Immature natural killer cell (primary cell): ENCODE data around the gene TRRAP. TPM values are rescaled to one million over a fixed set of nuclear protein-coding genes. Genes with fewer than 3 reads are reported as not detected.

Experiments
- DNase-seq, 3 donors: peaks; one replicate each; pipeline ENCODE4 v3.0.0; 2022; ENCODE audit warnings: mixed read lengths in 1 of 3
- H3K27ac Mint-ChIP-seq, 6 donors: one replicate each; pipeline ENCODE4 v1.8.0; 2020; ENCODE audit warnings: mixed read lengths in 6 of 6, mild to moderate bottlenecking in 5 of 6, inconsistent platforms in 4 of 6, moderate library complexity in 3 of 6
- H3K27me3 Mint-ChIP-seq, 3 donors: one replicate each; pipeline ENCODE4 v1.8.0; 2020 to 2021; ENCODE audit warnings: low read depth in 3 of 3, mild to moderate bottlenecking in 3 of 3, mixed read lengths in 3 of 3, moderate library complexity in 3 of 3, inconsistent platforms in 1 of 3
- H3K36me3 Mint-ChIP-seq, 3 donors: one replicate each; pipeline ENCODE4 v1.8.0; 2020; ENCODE audit warnings: mixed read lengths in 3 of 3, inconsistent platforms in 2 of 3, mild to moderate bottlenecking in 2 of 3
- H3K4me1 Mint-ChIP-seq, 2 donors: one replicate each; pipeline ENCODE4 v1.8.0; 2020; ENCODE audit warnings: inconsistent platforms in 2 of 2, mild to moderate bottlenecking in 2 of 2, mixed read lengths in 2 of 2, moderate library complexity in 1 of 2
- H3K4me3 Mint-ChIP-seq, 5 donors: one replicate each; pipeline ENCODE4 v1.8.0; 2020; ENCODE audit warnings: mild to moderate bottlenecking in 5 of 5, mixed read lengths in 5 of 5, inconsistent platforms in 3 of 5, moderate library complexity in 3 of 5
- H3K9me3 Mint-ChIP-seq, 6 donors: one replicate each; pipeline ENCODE4 v1.8.0; 2020; ENCODE audit warnings: mild to moderate bottlenecking in 6 of 6, mixed read lengths in 6 of 6, inconsistent platforms in 4 of 6, moderate library complexity in 3 of 6
- polyA plus RNA-seq, 3 donors: library from polyadenylated mRNA; unstranded; fragments of 300-500 nt; fragmentation: Illumina TruSeq; gene quantifications; one replicate each; pipeline ENCODE4 v1.2.3, GENCODE V29; 2021

Gene TRRAP
- polyA plus RNA-seq, 3 donors from 2014 or later: 1.6 to 6.0 (median 1.8) TPM

GRCh38 chr7:98974906-98975816, 96.8 kb downstream of the TRRAP start:
- H3K4me1 Mint-ChIP-seq: no peaks in the 10 kb centered on the region
- peaks cover 20 to 64% (median 60%) of the 10 kb centered on the region in 3 donors for H3K36me3 Mint-ChIP-seq
- H3K4me3 Mint-ChIP-seq: no peak overlapping the region
- DNase-seq: no peak
- H3K27ac Mint-ChIP-seq: peak overlapping the region in 1 of 6 donors; percentile 1
- peaks cover 0 to 1% (median 0%) of the 10 kb centered on the region in 3 donors for H3K27me3 Mint-ChIP-seq
- no peaks in the 10 kb centered on the region for H3K9me3 Mint-ChIP-seq

GRCh38 chr7:98976396-98977185, 98.3 kb downstream of the TRRAP start:
- H3K36me3 Mint-ChIP-seq: peaks cover 17 to 63% (median 52%) of the 10 kb centered on the region in 3 donors
- no peak overlapping the region for H3K27ac Mint-ChIP-seq
- H3K9me3 Mint-ChIP-seq: no peaks in the 10 kb centered on the region
- peaks cover 0 to 1% (median 0%) of the 10 kb centered on the region in 3 donors for H3K27me3 Mint-ChIP-seq
- DNase-seq: no peak
- no peak overlapping the region for H3K4me3 Mint-ChIP-seq
- no peaks in the 10 kb centered on the region for H3K4me1 Mint-ChIP-seq

- no peak for DNase-seq
- H3K9me3 Mint-ChIP-seq: no peaks in the 10 kb centered on the region
- peaks cover 15 to 62% (median 50%) of the 10 kb centered on the region in 3 donors for H3K36me3 Mint-ChIP-seq
- no peak overlapping the region for H3K4me3 Mint-ChIP-seq
- H3K27ac Mint-ChIP-seq: no peak overlapping the region
- peaks cover 0 to 1% (median 0%) of the 10 kb centered on the region in 3 donors for H3K27me3 Mint-ChIP-seq
- H3K4me1 Mint-ChIP-seq: no peaks in the 10 kb centered on the region
Measured at GRCh38 chr7:98978672-98979071, 100.3 kb downstream of the TRRAP start.

- Mint-ChIP-seq H3K4me1 (no peaks in the 10 kb centered on the region), H3K4me3 (no peak overlapping the region), H3K36me3 (peaks cover 38 to 76% (median 56%) of the 10 kb centered on the region in 3 donors), H3K27me3 (peaks cover 0 to 1% (median 0%) of the 10 kb centered on the region in 3 donors), H3K27ac (no peak overlapping the region), H3K9me3 (no peaks in the 10 kb centered on the region)
- no peak for DNase-seq
Measured at GRCh38 chr7:98981701-98982100, 103.4 kb downstream of the TRRAP start.

DNA sequence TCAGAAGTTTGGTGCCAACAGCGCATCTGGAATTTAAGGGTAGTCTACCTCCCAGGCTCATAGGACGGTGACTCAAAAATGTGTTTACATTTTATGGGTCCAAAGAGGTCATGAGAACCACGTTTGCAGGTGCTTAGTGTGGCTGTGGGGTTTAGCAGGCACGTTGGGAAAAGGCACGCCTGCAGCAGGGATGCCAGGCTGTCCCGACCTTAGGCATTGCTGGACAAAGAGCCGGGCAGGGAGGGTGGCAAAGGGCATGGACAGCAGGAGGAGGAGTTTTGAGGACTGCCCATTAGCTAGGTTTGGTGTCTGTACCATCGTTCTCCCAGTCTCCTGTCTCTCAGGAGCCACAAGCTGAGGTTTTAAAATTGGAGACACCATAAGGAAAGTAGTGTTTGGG, 104.4 kb downstream of the TRRAP start:
- DNase-seq: no peak
- Mint-ChIP-seq H3K36me3 (peaks cover 38 to 81% (median 56%) of the 10 kb centered on the region in 3 donors), H3K27me3 (peaks cover 0 to 1% (median 0%) of the 10 kb centered on the region in 3 donors), H3K4me1 (peaks cover 0 to 2% of the 10 kb centered on the region in 2 donors), H3K27ac (no peak overlapping the region), H3K4me3 (no peak overlapping the region), H3K9me3 (no peaks in the 10 kb centered on the region)

DNA sequence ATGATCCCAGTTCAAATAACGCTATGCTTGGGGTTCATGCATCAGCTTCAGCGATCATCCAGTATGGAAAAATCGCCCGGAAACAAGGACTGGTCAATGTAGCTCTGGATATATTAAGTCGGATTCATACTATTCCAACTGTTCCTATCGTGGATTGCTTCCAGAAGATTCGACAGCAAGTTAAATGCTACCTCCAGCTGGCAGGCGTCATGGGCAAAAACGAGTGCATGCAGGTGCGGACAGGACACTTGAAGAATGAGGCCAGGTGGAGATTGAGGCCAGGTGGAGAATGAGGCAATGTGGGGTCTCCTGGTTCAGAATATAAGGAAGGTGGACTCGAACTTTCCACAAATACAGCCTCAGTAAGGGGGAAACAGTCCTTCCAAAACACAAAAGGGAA, 105.8 kb downstream of the TRRAP start:
- DNase-seq: no peak
- Mint-ChIP-seq H3K27ac (peak overlapping the region in 1 of 6 donors; percentile 2), H3K27me3 (no peaks in the 10 kb centered on the region), H3K4me1 (peaks cover 3 to 16% of the 10 kb centered on the region in 2 donors), H3K4me3 (no peak overlapping the region), H3K36me3 (peaks cover 38 to 89% (median 58%) of the 10 kb centered on the region in 3 donors), H3K9me3 (no peaks in the 10 kb centered on the region)

DNA sequence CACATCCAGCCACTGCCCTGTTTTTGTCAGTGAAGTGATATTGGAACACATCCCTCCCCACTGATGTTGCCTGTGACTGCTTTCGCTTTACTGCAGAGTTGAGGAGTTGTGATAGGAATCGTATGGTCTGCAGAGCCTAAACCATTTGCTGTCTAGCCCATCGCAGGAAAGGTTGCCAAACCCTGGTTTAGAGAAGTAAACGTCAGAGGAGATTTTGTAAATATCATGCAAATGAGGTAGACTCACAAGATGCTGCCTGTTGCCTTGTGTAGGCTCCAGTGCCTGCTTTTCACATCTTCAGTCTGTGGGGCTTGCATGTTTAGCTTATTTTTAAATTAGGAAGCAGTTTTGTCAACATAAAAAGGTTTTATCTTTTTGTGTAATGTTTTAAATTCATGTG, 107.1 kb downstream of the TRRAP start:
- Mint-ChIP-seq H3K27me3 (no peaks in the 10 kb centered on the region), H3K27ac (no peak overlapping the region), H3K36me3 (peaks cover 35 to 86% (median 59%) of the 10 kb centered on the region in 3 donors), H3K9me3 (no peaks in the 10 kb centered on the region), H3K4me3 (no peak overlapping the region), H3K4me1 (peaks cover 3 to 20% of the 10 kb centered on the region in 2 donors)
- DNase-seq: no peak

GRCh38 chr7:98985945-98986344, 107.6 kb downstream of the TRRAP start:
- Mint-ChIP-seq H3K4me3 (no peak overlapping the region), H3K27ac (no peak overlapping the region), H3K36me3 (peaks cover 35 to 85% (median 60%) of the 10 kb centered on the region in 3 donors), H3K27me3 (no peaks in the 10 kb centered on the region), H3K9me3 (no peaks in the 10 kb centered on the region), H3K4me1 (peaks cover 3 to 20% of the 10 kb centered on the region in 2 donors)
- DNase-seq: no peak

DNA sequence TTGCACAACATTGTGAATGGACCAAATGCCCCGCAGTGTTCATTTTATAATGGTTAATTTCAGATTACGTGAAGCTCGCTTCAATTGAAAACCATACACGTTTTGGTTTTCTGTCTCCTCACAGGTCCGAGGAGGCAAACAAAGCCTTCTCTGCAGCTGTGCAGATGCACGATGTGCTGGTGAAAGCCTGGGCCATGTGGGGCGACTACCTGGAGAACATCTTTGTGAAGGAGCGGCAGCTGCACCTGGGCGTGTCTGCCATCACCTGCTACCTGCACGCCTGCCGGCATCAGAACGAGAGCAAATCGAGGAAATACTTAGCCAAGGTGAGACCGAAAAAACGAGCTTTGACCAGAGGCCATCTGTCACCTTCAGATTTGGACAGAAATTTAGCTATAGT, 110.3 kb downstream of the TRRAP start:
- Mint-ChIP-seq H3K4me3 (no peak overlapping the region), H3K27me3 (peaks cover 0 to 3% (median 3%) of the 10 kb centered on the region in 3 donors), H3K4me1 (peaks cover 3 to 20% of the 10 kb centered on the region in 2 donors), H3K9me3 (no peaks in the 10 kb centered on the region), H3K27ac (peak overlapping the region in 3 of 6 donors; percentile 36 to 60 (median 55)), H3K36me3 (peaks cover 28 to 85% (median 63%) of the 10 kb centered on the region in 3 donors)
- DNase-seq: no peak

- no peak for DNase-seq
- peaks cover 3 to 20% of the 10 kb centered on the region in 2 donors for H3K4me1 Mint-ChIP-seq
- H3K4me3 Mint-ChIP-seq: no peak overlapping the region
- no peaks in the 10 kb centered on the region for H3K9me3 Mint-ChIP-seq
- H3K27me3 Mint-ChIP-seq: peaks cover 0 to 3% (median 3%) of the 10 kb centered on the region in 3 donors
- H3K27ac Mint-ChIP-seq: peak overlapping the region in 1 of 6 donors; percentile 46
- H3K36me3 Mint-ChIP-seq: peaks cover 18 to 75% (median 48%) of the 10 kb centered on the region in 3 donors
Measured at GRCh38 chr7:98990356-98990755, 112.0 kb downstream of the TRRAP start.

GRCh38 chr7:98991141-98991540, 112.8 kb downstream of the TRRAP start:
- Mint-ChIP-seq H3K9me3 (no peaks in the 10 kb centered on the region), H3K4me3 (no peak overlapping the region), H3K4me1 (peaks cover 3 to 20% of the 10 kb centered on the region in 2 donors), H3K27ac (peak overlapping the region in 1 of 6 donors; percentile 80), H3K36me3 (peaks cover 10 to 74% (median 47%) of the 10 kb centered on the region in 3 donors), H3K27me3 (peaks cover 0 to 3% (median 3%) of the 10 kb centered on the region in 3 donors)
- DNase-seq: no peak

DNA sequence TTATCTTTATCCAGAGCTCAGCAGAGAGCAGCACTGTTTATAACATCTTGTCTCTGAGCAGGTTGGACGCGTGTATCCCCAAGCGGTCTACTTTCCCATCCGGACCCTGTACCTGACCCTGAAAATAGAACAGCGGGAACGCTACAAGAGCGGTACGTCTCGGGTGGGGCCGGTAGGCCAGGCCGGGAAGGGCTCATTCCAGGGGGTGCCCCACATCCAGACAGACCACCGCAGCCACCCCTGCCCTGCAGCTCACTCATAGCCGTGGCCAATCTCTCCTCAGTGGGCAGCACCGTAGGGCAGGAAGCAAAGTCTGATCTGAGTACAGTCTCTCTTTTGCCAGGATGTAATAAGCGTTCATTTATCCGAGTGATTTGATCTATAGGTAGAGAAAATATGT, 113.7 kb downstream of the TRRAP start:
- no peak for DNase-seq
- Mint-ChIP-seq H3K4me3 (no peak overlapping the region), H3K4me1 (peaks cover 3 to 20% of the 10 kb centered on the region in 2 donors), H3K27me3 (peaks cover 0 to 3% (median 3%) of the 10 kb centered on the region in 3 donors), H3K27ac (no peak overlapping the region), H3K36me3 (peaks cover 5 to 70% (median 45%) of the 10 kb centered on the region in 3 donors), H3K9me3 (no peaks in the 10 kb centered on the region)

- DNase-seq: no peak
- H3K36me3 Mint-ChIP-seq: peaks cover 5 to 58% (median 36%) of the 10 kb centered on the region in 3 donors
- H3K9me3 Mint-ChIP-seq: no peaks in the 10 kb centered on the region
- peaks cover 0 to 3% (median 3%) of the 10 kb centered on the region in 3 donors for H3K27me3 Mint-ChIP-seq
- peaks cover 1 to 13% of the 10 kb centered on the region in 2 donors for H3K4me1 Mint-ChIP-seq
- H3K27ac Mint-ChIP-seq: no peak overlapping the region
- H3K4me3 Mint-ChIP-seq: no peak overlapping the region
Measured at GRCh38 chr7:98993024-98993897, 114.9 kb downstream of the TRRAP start.
